Measurements from ENCODE around the gene SH2D4B.

Gene SH2D4B

GRCh38 chr10:80630324-80630723, 92.6 kb downstream of the SH2D4B start:
- no peak for DNase-seq (ENCODE audit: low read depth in 2 of 3, low spot score in 1 of 3)

GRCh38 chr10:80632742-80633141, 95.0 kb downstream of the SH2D4B start:
- DNase-seq (ENCODE audit: low read depth in 2 of 3, low spot score in 1 of 3): no peak

- DNase-seq (ENCODE audit: low read depth in 2 of 3, low spot score in 1 of 3): no peak
Observed at GRCh38 chr10:80633383-80633860, 95.7 kb downstream of the SH2D4B start.

- no peak for DNase-seq (ENCODE audit: low read depth in 2 of 3, low spot score in 1 of 3)
Observed at GRCh38 chr10:80633910-80634309, 96.2 kb downstream of the SH2D4B start.

GRCh38 chr10:80642661-80643060, 105.0 kb downstream of the SH2D4B start:
- DNase-seq (ENCODE audit: low read depth in 2 of 3, low spot score in 1 of 3): no peak

- DNase-seq (ENCODE audit: low read depth in 2 of 3, low spot score in 1 of 3): no peak
Observed at GRCh38 chr10:80646366-80646765, 108.7 kb downstream of the SH2D4B start.

GRCh38 chr10:80647173-80647833, 109.6 kb downstream of the SH2D4B start:
- no peak for DNase-seq (ENCODE audit: low read depth in 2 of 3, low spot score in 1 of 3)

GRCh38 chr10:80648106-80648505, 110.4 kb downstream of the SH2D4B start:
- no peak for DNase-seq (ENCODE audit: low read depth in 2 of 3, low spot score in 1 of 3)

GRCh38 chr10:80649183-80649582, 111.5 kb downstream of the SH2D4B start:
- no peak for DNase-seq (ENCODE audit: low read depth in 2 of 3, low spot score in 1 of 3)

- no peak for DNase-seq (ENCODE audit: low read depth in 2 of 3, low spot score in 1 of 3)
Observed at GRCh38 chr10:80655898-80656297, 118.2 kb downstream of the SH2D4B start.

GRCh38 chr10:80658068-80658467, 120.4 kb downstream of the SH2D4B start:
- DNase-seq (ENCODE audit: low read depth in 2 of 3, low spot score in 1 of 3): no peak

- no peak for DNase-seq (ENCODE audit: low read depth in 2 of 3, low spot score in 1 of 3)
Observed at GRCh38 chr10:80659289-80659688, 121.6 kb downstream of the SH2D4B start.

- no peak for DNase-seq (ENCODE audit: low read depth in 2 of 3, low spot score in 1 of 3)
Observed at GRCh38 chr10:80660266-80660665, 122.6 kb downstream of the SH2D4B start.

GRCh38 chr10:80660736-80661135, 123.0 kb downstream of the SH2D4B start:
- no peak for DNase-seq (ENCODE audit: low read depth in 2 of 3, low spot score in 1 of 3)

- no peak for DNase-seq (ENCODE audit: low read depth in 2 of 3, low spot score in 1 of 3)
Observed at GRCh38 chr10:80661526-80661925, 123.8 kb downstream of the SH2D4B start.

- peak; percentile 52 to 79 (median 57) for DNase-seq (ENCODE audit: low read depth in 2 of 3, low spot score in 1 of 3)
Observed at GRCh38 chr10:80662429-80663261, 124.9 kb downstream of the SH2D4B start.

- peak; percentile 28 to 61 (median 45) for DNase-seq (ENCODE audit: low read depth in 2 of 3, low spot score in 1 of 3)
Observed at GRCh38 chr10:80664071-80664680, 126.5 kb downstream of the SH2D4B start.

GRCh38 chr10:80669485-80669884, 131.8 kb downstream of the SH2D4B start:
- DNase-seq (ENCODE audit: low read depth in 2 of 3, low spot score in 1 of 3): no peak

- DNase-seq (ENCODE audit: low read depth in 2 of 3, low spot score in 1 of 3): no peak
Observed at GRCh38 chr10:80670774-80671173, 133.1 kb downstream of the SH2D4B start.

- DNase-seq (ENCODE audit: low read depth in 2 of 3, low spot score in 1 of 3): no peak
Observed at GRCh38 chr10:80671847-80672246, 134.1 kb downstream of the SH2D4B start.

- no peak for DNase-seq (ENCODE audit: low read depth in 2 of 3, low spot score in 1 of 3)
Observed at GRCh38 chr10:80672613-80673012, 134.9 kb downstream of the SH2D4B start.

GRCh38 chr10:80674809-80675208, 137.1 kb downstream of the SH2D4B start:
- no peak for DNase-seq (ENCODE audit: low read depth in 2 of 3, low spot score in 1 of 3)
